8988T (cell line): Measurements from ENCODE around the gene NFKB1.
"Not testable (repeated sequence)": the region's sequence is repeated elsewhere in the genome, so short reads cannot be mapped to it uniquely, and the experiment has no call there.

Source experiments
- DNase-seq: peaks from one replicate; pipeline ENCODE4 v3.0.0; 2011

The NFKB1 gene

DNA sequence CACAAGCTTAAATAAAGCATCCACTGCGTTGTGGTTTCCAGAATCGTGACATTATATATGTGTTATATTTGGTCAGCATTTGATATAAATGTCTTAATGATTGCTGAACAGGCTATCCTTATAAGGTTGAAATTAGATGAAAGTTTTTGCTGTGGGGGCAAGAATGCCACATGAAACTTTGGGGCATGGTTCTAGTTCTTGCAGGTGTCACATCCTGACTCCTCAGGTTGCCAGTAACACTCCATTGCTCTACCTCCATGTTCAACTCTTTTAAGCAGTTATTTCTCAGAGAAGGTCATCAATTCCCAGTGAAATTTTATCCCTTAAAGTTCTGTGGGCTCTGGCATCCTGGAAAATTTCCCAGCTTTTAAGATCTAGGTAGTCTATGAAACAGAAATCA is 33.7 kb downstream of the NFKB1 start:
- DNase-seq, result no peak

DNA sequence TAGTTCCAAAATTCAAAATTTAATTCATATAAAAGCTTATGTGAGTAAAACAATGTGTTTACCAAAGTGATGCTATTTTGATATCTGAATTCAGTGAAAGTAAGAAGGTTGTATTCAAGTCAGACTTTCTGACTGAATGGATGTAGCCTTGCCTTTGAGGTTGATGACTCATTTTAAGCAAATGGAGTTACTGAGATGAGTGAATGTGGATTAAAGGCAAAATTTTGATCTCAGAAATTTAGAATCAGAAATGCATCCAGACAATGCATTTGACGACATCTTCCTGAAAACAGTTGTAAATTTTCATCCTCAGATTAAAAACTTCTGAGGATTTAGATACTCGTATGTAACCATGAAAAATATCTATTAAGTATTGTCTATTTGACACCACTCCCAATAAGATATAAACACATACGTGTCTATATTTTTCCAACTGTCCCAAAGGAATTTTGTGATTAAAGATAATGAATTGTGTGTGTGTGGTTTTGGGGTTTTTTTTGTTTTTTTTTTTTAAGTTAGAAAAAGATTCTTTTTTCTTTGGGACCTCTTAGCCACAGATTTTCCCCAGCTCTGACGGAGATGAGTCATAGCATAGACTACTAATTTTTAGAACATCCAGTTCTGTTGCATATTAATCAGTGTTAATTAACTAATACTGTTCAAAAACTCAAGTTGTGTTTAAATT is 34.4 kb downstream of the NFKB1 start:
- no peak for DNase-seq

DNA sequence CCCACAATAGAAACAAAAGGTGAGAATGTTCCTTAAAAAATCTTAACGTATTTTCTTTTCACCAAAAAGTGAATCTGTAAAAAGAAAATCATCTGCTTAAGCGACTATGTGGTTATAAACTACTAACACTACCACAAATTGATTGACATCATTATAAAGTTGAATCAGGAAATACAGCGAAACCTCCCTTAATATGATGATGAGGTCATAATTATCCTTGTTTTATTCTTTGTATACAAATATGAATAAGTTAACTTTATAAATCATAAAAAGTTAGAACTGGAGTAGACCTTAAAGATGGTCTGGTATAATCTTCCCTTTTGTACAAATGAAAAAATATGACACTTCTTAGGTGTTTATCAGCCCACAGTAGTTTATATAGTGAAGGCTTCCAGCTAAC is 35.6 kb downstream of the NFKB1 start:
- no peak for DNase-seq

DNA sequence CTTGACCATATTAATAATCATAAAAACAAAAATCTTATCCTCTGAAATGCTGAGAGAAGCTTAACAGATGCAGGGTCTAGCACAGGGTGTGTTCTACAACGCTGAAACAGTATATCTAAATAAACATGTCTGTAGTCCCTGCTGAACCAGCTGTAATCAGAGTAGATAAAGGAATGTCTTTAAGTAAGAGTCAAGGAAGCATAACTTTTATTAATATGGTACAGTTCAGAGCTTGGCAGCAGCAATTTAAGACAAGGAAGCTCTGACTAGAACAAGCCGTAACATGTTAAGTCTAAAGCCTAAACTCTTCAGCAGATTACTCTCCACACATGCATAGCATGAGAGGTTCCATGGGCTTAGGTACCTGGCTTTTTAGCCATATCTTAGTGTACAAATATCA is 36.1 kb downstream of the NFKB1 start:
- DNase-seq, result no peak

DNA sequence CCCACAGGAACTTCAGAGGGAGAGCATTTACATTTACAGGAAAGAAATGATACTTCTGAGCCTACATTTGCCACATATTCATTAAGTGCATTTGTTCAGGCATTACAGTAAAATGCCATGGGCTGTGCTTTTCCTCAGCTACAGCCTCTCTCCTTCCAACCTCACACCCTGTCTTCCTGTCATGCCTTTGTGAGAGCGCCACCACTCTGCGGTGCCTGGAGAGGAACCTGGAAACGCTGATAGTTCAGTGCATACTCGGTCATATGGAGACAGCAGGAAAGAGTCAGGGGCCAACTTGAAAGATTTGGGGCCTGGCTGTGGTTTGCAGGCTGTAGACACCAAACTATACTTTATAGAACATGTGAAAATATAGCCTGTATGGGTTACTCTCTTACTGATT is 40.5 kb downstream of the NFKB1 start:
- DNase-seq, result no peak

DNA sequence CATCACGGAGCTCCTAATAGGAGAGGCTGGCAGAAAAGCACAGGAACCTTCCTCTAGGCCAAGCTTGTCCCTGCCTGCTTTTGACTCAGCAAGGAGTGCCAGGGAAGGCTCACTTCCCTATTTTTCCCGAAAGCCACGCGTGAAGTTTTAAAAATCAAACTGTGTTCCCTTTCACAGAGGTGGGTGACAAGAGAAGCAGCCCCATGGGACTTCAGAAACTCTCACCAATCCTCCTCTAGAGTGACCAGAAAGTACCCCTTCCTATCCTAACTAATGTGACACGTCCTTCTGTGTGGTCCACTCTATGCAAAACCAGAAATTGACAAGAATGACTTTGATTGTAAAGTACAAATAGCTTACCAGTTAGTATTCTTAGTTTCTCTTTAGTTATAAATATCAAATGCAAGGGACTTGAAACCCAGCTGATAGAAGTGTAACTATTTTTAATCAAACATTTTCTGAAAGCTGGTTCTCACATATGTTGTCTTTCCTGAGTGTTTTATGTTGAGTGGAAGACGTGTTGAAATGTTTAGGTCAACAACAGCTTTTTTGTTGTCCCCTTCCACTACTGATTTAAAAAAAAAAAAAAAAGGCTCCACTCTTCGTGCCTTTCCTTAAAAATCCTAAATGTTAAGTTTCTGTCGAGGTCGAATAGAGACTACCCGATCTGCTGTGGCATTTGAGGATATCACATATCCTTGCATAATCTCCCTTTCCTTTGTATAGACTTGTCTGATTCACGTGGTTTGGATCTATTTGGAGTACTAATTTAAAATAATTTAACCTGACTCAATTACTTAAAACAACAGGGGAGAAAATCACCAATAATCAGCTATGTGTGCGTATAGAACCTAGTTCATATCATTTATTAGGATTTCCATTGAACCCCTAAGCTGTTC is 42.1 kb downstream of the NFKB1 start:
- DNase-seq, result no peak

DNA sequence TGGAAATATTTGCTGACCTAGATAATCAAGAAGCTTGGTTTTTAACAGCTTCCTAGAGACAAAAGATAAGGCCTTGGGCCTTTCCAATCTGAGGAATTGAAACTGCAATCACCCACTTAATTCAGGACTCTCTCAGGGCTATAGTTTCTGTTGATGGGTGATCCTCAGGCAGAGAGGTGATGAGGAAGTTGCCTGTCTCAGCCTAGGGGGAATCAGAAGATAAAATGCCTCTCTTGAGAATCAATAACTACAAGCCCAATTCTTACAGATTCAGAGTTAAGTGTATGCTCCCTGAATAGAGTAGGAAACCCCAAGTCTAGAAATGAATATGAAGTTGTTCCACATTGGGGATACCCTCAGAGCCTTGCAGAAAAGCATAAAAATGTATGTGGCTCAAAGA is 45.5 kb downstream of the NFKB1 start:
- DNase-seq, result no peak

DNA sequence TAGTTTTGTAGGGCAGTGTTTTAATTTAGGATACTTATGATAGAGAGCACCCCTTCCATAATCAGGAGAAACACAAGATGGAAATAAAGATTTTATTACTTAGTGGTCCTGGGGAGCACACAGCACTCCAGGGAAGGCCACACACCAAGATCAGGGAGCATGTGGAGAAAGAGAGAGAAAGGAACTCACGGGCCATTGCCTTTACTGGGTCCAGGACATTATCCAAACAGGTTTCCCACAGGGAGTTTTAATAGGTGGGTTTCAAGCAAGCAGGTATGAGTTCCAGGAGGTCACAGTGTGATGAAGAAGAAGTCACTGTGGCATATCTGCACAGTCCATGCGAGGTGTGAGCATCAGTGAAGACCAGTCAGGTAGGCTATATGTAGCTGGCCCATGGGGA is 46.8 kb downstream of the NFKB1 start:
- DNase-seq, result no peak

DNA sequence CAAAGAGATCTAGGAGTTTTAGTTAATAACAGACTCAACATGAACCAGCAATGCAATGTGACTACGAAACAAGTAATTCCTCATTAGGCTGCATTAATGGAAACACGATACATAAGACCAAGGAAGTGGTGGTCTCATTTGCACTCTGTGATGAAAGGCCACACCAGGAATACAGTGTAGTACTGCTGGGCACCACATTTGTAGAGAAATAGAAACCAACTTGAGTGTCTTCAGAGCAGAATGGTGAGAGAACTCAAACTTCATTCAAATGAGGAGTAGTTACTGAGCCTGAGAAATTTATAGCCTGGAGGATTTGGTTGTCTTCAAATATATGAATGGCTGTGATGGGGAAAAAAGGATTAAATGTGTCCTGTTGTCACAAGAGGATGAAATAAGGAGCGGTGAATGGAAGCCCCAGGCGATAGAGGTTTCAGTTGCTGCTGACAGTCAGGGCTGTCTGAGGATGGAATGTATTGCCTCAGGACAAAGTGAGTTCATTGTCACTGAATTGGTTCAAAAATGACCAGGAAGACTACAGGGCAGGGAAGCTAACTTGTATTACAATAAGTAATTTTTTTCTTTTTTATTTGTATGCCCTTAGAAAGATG is 50.9 kb downstream of the NFKB1 start:
- no peak for DNase-seq

DNA sequence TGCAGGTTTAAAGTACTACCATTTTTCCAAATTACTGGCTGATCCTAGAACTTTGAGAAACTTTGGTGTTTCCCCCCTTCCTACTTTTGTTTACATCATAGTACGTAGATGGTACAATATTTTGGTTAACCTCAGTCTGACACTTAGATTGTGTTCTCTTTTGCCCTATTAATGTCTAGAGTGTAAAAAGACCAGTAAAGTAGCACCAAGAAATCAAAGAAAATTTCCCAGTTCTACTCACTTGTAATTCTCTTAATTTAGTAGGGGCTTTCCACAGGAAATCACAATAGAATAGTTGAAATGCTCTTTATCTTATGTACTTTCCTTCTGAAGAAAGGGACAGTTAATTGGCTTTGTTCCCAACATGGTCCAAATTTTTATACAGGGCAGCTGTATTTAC is 51.6 kb downstream of the NFKB1 start:
- no peak for DNase-seq

DNA sequence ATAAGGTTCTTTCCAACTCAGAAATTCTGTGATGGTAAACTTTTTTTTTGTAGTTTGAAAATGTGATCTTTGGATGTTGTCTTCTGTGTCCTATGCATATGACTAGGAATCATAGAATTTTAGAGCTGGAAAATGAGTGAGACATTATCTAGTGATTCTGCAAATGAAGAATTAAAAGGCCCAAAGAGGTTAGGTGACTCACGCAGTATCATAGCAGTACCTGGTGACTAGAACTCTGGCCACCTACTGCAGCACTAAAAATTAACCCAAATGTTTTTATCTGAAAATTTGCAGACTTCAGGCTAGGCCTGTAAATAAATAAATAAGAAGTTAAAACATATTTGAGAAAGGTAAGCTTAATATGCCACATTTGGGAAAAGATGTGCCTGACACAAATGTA is 52.8 kb downstream of the NFKB1 start:
- DNase-seq, result no peak

DNA sequence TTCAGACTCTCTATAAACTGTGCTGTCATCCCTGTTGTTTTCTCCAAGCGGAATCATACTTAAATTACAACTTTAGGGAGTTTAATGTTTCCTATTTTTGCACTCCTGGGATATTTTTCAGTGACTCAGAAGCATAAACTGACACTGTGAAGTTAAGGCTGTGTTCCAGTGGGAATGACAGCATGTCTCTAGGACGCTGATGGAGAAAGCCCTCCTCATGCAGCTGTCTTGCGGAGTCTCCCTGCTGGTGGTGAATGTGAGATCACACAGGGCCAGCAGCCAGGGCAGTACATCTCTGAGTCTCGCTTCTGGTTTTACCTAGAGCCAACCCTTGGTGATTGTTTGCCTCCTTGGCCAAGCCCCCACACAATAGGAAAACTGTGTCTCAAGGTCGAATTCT is 53.3 kb downstream of the NFKB1 start:
- no peak for DNase-seq

DNA sequence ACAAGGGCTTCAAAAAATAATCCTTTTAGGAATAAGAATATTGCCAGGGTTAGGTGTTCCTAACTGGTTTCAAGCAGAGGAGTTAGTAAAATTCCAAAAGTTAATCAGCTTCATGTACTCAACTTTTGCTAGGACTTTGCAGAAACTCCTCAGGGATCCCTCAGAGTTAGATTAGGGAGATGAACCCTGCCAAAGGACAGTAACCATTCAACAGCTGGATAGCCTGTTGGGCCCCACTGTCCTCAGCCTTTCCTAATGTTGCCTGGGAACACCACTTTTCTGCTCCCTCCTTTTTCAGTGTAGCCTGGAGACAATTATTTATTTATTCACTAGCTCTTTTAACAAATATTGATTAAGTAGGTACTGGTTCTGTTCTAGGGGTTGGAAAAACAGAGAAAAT is 53.8 kb downstream of the NFKB1 start:
- no peak for DNase-seq

DNA sequence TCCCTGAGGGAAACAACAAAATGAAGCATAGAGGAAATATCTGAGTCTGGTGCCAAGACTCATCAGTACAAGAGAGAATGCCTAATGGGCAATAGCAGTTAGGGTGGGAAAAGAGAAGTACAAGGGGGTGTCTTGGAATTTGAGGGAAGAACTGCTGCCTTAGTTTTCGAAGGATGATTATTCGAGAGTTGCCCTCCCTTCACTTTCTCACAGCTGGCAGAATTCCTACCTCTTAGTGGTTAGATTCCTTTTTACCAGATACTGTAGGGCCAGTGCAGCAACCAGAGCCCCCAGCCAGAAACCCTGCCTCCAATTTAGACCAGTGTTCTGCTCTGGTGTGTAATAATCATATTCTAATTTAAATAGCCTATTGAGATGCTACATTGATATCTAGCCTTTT is 56.5 kb downstream of the NFKB1 start:
- DNase-seq, result no peak

DNA sequence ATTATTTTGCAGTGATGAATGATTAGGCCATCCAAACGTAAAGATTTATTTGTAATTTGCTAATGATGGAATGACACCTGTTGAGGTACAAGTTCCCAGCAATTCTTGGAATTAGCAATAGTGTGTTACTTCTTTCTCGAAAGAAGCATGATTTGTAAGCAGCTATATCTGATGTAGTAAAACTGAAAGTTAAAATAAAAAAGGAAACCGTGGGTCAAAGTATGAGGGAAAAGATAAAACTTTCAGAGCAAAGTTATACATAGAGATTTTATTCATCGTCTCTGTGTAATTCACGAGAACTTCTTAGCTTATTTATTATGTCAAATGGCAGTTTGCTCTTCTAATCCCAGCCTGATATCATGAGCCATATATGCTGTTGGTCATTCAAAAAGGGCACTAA is 59.0 kb downstream of the NFKB1 start:
- DNase-seq, result no peak

DNA sequence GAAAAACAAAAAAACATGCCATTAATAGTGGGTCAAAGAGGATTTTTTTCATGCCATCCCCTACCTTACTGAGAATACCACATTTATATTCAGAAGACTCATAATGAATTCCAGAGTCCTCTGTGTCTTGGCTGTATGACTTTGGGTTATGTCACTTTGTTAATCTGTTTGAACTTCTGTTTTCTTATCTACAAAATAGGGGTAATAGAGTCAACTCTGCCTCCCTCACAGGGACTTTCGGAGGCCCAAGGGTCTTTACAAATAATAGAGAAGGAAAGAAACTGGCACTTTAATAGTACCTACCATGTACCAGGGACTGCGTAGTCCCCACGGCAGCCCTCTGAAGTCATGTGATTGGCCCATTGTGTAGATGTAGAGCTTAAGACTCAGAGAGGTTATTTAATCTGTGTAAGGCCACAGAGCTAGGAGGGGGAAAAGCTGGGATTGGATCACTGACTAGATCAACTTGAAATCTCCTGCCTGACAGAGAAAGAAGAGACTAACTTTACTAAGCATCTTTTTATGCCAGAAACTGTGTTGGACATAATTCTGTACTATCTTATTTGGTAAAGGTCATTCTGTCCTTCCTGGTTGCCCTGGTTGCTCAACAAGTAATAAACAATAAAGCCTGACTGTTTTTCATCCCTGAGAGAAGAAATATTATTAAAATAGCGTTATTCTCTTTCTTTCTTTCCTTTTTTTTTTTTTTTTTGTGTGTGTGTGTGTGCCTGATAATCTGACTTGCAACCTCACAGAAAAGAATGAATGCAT is 59.6 kb downstream of the NFKB1 start:
- DNase-seq, result no peak

DNA sequence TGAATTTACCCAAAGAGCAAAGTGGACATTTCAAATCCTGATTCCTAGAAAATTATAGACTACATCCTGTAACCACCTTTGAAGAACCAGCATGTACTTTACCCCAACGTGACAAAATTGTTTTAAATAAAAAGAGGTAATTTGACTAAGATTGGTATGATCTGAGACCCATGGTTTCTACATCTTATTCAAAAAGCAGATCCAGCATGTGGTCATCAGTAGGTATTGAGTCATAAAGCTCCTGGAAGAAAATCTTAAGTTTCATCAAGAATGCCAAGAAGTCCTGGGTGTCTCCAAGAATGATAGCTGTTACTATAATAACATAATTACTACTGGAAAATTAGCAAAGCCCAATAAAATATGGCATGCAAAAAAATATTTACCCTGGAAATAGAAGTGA is 61.8 kb downstream of the NFKB1 start:
- DNase-seq, result no peak

DNA sequence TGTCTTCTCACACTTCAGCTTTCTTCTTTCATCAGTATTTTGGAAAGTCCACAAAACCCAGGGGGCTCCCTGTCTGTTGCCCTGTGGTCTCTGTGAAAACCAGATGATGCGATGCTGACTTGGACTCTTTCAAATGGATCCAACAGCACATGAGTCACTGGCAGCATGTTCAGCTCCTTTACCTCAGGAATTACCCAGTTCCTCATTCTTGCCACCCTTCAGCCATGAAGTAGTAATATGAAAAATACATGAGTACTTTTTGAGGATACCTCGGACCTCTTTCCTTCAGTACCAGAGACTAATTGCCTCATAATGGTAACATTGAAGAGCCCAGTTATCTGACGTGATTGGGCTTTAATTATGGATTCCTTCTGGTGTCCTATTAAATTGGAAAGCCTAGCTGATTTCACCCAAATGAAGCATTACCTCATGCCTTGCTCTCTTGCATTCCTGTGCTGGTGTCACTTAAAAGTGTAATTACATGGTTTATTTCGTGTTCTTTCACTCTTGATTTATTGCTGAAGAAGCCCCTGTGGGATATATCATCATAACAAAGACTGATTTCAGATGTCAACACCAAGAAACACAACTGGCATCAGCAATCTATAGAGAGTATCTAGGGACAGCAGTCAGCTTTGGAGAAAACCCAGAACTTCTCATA is 63.4 kb downstream of the NFKB1 start:
- no peak for DNase-seq

DNA sequence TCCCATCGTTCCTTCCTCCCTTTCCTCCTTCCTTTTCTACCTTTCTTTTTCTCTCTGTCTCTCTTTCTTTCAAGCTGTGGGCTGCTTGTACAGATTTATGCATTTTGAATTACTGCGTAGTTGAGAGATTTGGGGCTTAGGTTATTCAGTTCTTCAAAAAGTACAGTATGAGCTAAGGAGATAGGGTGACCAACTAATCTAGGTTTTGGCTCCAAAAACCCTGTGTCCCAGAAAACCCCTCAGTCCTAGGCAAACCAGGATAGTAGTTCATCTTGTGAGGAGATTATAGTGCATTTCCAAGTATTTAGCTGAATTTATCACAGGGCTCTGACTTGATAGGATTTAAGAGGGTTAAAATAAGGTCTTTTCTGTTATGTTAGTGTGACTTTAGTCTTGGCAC is 64.5 kb downstream of the NFKB1 start:
- DNase-seq, result no peak

DNA sequence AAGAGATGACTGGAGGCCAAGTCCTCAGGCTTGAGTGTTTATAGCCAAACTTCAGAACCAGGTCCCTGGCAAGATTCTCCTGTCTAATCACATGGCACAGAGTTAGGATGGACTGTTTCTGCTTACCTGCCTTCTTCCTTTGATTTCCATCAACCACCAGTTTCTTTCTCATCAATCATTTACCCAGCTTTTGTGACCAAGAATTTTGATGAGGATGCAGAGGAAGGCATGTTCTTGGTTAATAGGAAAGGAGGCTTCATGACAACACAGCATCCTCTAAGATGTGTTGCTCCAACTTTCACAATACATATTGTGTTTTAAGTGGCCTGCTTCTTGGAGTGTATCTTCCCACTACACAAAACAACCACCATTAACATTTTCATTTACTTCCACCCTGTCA is 65.3 kb downstream of the NFKB1 start:
- DNase-seq, result no peak

DNA sequence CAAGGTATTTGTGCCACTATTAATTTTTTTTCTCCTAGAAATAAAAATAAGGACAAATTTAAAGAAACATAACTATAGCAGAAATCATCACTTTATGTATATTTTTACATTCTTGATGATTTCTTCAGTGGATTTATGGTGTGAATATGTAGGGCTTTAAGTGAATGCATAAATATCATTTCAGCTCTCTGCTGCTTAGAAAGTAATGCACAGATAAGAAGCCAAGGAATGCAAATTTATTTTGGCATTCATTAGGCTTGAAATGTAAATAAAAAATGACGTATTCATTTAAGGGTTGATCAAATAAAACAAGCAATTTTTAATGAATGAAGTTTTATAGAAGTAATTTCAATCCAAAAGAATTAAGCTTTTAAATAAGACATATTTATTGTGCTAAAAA is 66.3 kb downstream of the NFKB1 start:
- no peak for DNase-seq

DNA sequence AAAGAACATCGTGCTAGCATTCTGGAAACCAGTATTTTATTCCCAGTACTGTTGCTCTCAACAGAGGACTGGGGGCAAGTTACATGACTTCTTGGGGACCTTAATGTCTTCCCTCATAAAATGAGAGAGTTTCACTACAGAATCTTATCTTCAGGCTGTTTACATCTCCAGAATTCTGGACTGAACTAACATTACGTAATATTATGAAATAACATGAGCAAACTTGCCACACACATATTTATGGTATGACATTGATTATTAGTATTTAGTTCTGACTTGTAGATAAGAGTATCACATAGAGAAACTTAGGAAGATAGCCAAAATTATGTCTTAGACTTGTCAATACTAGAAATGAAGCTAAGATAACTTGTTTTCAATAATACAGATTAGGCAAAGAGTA is 68.0 kb downstream of the NFKB1 start:
- DNase-seq, result no peak

DNA sequence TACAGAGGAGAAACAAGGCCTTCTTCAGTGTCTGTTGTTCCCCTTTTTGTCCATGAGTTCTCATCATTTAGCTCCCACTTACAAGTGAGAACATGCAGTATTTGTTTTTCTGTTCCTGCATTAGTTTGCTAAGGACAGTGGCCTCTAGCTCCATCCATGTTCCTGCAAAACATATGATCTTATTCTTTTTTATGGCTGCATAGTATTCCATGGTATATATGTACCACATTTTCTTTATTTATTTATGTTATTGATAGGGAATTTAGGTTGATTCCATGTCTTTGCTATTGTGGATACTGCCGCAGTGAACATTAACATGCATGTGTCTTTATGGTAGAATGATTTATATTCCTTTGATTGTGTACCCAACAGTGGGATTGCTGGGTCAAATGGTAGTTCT is 69.1 kb downstream of the NFKB1 start:
- DNase-seq, result not testable (repeated sequence)
